ENCODE data around the gene TSPAN7. TPM values are rescaled to one million over a fixed set of nuclear protein-coding genes. Genes with fewer than 3 reads are reported as not detected.
A peak's percentile ranks its signal among the peaks of the same experiment; 100 is the strongest.

Gene TSPAN7
- total and polyA plus RNA-seq, 9 of the 15 experiments (the other 6 are each of a cell fraction or from before 2014, with no cell fraction given) = 0.07 to 0.29 (median 0.12) TPM; not detected in 1

GRCh38 chrX:38575888-38576287 is 14.5 kb downstream of the TSPAN7 start:
- 0% methylated on average over 2 of the region's 2 CpGs for WGBS (ENCODE audit: insufficient coverage, low coverage, missing lambda C conversion rate)
- TF ChIP-seq CC2D1A (IDR thresholded peaks at IDR 0.05) (no peak), ZBTB40 (IDR thresholded peaks at IDR 0.05) (0 out of 2 replicates have a peak, but pooled peaks have one; percentile 37), ZBTB40 (CRISPR knock-in tag; IDR thresholded peaks at IDR 0.05) (no peak)
- in situ Hi-C loops (cut with MboI) (no loop called here), intact Hi-C loops (cut with micrococcal nuclease) (no loop called here)
- Histone ChIP-seq H3K27ac (ENCODE audit: extremely low read depth, low read depth, low read length) (no peak overlapping the region), H3K4me2 (ENCODE audit: insufficient read depth, low read length) (no peak overlapping the region), H2AFZ (ENCODE audit: low read depth, low read length) (no peak overlapping the region), H3K4me1 (replicated peaks in 1 of 2; ENCODE audit: control insufficient read depth in 2 of 2, insufficient read depth in 2 of 2, low read length in 2 of 2) (no peaks in the 10 kb centered on the region), H3K36me3 (ENCODE audit: control insufficient read depth, insufficient read depth, low read length) (no peaks in the 10 kb centered on the region), H3K9me1 (ENCODE audit: control insufficient read depth, insufficient read depth, low read length) (no peaks in the 10 kb centered on the region), H3K9ac (ENCODE audit: insufficient read depth in 1 of 2, low read depth in 2 of 2, low read length in 2 of 2) (no peak overlapping the region), H3K9me3 (replicated peaks; ENCODE audit: control insufficient read depth, insufficient read depth, low read depth, low read length) (no peaks in the 10 kb centered on the region), H3K27me3 (ENCODE audit: control insufficient read depth in 2 of 2, insufficient read depth in 2 of 2, low read length in 2 of 2) (no peaks in the 10 kb centered on the region), H4K20me1 (replicated peaks; ENCODE audit: control insufficient read depth, insufficient read depth, low read length) (no peaks in the 10 kb centered on the region), H3K79me2 (ENCODE audit: control insufficient read depth, insufficient read depth, low read length) (no peaks in the 10 kb centered on the region), H3K4me3 (no peak overlapping the region)
- POLR2A ChIA-PET = no interaction called here
- FAIRE-seq (no peak), DNase-seq (ENCODE audit: extremely low read depth in 1 of 4, low spot score in 3 of 4) (no peak), ATAC-seq (no peak)
- CTCF ChIA-PET (ENCODE audit: low intra/inter-chr PET ratio) = no interaction called here
- BruUV-seq (replicated peaks) = no TSS peak
